OCI-LY1 (cell line): ENCODE data around the gene IQSEC1.

ENCODE experiments used
- EZH2 ChIP-seq: fragments of 200-600 bp; sonication (generic), shearing (Covaris generic); IDR thresholded peaks from 2 replicates; pipeline ENCODE4 v1.8.0; 2017; ENCODE audit warnings: borderline replicate concordance, mixed run types, mild to moderate bottlenecking, antibody characterized with exemption, low read length, moderate library complexity, mixed read lengths
- TF ChIP-seq, protein P1 (sequence below): fragments of 200-600 bp; sonication (generic), shearing (Covaris generic); IDR thresholded peaks from 2 replicates; pipeline ENCODE4 v1.5.1; 2017; ENCODE audit warnings: mild to moderate bottlenecking, antibody characterized with exemption, low read length, moderate library complexity, mixed read lengths

GRCh38 chr3:13066834-13067233 is 6.4 kb downstream of the IQSEC1 start:
- TF ChIP-seq, protein P1, sequence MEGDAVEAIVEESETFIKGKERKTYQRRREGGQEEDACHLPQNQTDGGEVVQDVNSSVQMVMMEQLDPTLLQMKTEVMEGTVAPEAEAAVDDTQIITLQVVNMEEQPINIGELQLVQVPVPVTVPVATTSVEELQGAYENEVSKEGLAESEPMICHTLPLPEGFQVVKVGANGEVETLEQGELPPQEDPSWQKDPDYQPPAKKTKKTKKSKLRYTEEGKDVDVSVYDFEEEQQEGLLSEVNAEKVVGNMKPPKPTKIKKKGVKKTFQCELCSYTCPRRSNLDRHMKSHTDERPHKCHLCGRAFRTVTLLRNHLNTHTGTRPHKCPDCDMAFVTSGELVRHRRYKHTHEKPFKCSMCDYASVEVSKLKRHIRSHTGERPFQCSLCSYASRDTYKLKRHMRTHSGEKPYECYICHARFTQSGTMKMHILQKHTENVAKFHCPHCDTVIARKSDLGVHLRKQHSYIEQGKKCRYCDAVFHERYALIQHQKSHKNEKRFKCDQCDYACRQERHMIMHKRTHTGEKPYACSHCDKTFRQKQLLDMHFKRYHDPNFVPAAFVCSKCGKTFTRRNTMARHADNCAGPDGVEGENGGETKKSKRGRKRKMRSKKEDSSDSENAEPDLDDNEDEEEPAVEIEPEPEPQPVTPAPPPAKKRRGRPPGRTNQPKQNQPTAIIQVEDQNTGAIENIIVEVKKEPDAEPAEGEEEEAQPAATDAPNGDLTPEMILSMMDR, result no peak
- no peak for TF ChIP-seq EZH2
